ENCODE measurements around the gene PCAT7.
"Not testable (repeated sequence)": the region's sequence is repeated elsewhere in the genome, so short reads cannot be mapped to it uniquely, and the experiment has no call there.

Gene PCAT7

DNA sequence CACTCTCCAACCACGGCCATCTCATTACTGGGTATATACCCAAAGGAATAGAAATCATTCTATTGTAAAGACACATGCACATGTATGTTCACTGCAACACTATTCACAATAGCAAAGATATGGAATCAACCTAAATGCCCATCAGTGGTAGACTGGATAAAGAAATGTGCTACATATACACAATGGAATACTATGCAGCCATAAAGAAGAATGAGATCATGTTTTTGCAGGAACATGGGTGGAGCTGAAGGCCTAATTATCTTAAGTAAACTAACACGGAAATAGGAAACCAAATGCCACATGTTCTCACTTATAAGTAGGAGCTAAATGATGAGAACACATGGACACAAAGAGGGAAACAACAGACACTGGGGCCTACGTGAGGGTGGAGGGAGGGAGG is 9.4 kb downstream of the PCAT7 start:
- DNase-seq: not testable (repeated sequence)

DNA sequence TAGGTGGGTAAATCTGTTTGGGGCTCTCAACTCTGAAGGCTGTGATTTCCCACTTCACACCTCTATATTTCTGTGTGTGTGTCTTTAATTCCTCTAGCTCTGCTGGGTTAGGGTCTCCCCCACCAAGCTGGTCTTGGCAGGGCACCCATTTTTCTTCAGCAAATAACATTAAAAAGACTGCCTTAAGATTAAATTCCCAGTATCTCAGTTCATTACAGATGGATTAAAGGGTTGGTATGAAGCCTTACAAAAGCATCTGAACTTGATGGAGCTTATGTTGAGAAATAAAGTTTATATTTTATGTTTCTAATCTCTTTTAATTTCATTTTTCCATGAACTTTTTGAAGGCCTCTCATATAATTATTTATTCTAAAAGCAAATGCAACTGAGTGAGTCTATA is 11.7 kb downstream of the PCAT7 start:
- no peak for DNase-seq

DNA sequence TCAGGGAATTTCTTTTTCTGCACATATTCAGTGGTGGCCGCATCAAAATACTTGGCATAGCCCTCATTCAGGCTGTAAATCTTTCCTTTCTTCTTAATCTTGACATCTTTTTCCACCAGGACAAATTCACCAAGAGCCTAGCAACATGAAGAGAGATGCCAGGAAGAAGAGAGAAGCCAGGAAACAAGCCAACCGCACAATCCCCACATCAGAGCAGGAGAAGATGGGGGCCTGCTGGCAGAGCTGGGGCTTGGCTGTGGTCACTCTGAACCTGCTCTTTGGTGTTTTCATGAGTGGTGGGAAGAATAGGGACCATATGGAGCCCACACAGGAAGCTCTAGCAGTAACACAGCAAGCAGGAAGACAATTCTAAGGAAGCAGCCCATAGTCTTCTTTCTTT is 12.4 kb downstream of the PCAT7 start:
- DNase-seq: no peak

DNA sequence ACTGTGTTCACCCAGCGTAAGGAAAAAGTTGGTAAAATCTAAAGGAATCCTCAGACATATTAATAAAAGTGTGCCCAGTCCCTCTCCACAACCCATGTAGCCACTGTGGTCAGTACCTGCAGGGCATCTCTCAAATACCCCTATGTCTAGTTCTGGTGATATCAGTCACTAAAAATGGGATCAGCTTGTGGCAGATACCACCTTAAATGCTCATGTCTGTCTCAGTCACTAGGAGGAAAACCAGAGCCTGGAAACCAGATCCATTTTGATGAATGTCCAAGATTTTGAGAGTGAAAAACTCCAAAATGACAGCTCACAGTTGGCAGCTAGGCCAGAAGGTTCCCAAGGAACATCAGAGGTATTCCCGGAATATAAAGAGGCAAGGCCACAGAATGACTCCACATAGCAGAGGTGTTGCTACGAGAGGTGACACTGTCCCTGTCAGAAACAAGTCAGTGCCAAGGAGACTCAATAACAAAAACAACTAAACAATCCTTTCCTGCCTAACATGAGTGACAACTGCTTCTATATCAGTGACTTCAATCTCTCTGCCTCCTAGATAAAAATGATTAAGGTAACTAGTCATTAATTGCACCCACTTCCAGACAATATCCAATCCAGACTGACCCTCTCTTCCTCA is 13.5 kb downstream of the PCAT7 start:
- DNase-seq: no peak

DNA sequence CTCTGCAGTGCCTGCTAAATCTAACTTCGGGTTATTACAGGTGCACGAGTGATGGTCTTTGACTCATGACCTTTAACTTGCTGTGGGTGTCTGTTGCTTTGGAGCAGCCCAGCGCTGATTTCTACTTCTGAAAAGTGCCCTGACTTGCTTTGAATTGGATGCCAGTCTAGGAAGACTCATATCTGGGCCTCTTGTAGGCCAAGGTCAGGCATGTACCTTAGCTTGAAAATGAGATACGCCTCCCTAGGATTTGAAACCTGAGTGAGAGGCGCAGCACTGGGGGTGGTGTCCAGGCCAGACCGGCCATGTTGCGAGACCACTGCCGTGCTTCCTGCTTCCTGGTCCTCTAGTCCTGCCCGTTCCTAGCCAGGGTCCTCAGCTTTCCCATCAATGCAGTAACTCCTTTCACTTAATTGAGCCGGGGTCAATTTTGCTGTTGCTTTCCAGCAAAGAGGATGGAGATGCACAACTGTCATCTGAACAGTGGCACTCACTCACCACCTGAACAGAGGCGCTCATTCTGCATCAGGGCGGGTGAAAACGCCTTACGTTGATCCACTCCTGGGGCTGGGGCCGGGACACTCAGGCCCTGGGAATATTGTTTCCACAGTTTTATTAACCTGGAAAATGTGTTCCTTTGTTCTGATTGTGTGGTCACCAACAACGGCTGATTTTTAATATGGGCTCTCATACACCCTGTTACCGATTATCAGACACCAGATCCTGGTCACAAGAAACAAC is 14.3 kb downstream of the PCAT7 start:
- no peak for DNase-seq

DNA sequence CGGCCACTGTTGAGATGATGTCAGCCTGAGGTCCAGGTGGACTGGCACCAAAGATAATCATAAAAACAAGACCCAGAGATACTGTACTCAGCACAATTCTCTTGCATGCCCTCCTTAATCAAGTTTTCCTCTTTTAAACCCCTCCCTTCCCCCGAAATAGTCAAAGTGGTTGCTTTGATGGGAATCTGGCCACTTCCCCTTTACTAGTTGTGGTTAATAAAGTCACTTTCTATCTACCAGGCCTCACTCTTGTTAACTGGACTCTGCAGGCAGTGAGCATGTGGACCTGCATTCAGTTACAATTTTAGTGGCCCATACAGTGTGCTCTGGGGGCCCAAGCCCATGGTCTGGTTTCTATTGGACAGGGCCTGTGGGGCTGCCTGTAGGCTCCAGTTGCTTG is 21.2 kb downstream of the PCAT7 start:
- DNase-seq: no peak

DNA sequence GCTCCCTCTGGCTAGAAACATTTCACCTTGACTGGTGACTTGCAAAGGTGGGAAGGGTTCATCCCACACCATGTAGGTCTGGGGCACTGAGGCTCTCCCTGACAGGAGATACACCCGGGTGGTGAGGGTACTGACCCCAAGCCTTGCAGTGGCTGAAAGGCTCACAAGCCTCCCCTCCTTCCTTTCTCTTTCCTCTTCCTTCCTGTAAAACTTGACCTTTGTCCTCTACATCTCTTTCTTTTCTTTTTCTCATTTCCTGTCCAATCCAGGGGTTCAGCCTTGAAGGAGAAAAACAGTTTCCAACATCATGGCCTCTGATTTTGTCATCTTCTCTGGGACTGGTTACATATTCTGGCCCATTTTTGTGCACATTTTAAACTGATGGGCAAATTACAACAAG is 22.2 kb downstream of the PCAT7 start:
- DNase-seq: no peak

DNA sequence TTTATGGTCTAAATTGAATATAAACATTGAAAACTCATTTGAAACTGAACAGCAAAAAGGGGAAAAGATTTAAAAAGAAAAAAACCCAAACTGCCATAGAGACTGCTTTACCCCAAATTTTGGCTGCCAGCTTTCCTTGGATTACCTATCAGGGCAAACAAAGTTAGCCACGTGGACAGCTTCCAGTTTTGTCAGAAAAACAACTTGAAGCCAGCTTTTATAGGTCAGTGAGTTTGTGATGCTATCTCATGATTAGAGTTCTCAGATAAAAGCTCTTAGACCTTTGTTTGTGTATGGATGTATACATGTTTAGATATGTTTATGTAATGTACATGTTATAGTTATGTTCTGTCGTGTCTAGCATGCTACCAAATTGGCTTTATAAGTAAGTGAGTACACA is 22.7 kb downstream of the PCAT7 start:
- DNase-seq: no peak

DNA sequence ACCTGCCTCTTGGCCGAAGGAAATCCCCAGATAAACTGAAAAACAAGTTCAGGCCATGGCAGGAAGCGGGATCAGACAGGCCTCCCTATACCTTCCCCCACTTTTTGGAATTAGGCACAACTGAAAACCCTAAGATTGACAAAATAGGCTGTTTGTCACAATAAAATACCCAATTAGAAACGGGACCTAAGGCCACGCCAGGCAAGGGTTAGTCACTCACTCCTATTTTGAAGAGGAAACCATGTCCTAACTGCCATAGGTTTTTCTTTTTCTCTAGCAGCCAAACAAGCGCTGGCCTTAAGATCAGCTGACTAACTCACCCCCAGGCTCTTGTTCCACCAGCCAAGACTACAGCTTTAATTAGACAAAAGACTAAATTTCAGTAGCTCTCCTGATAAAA is 26.8 kb downstream of the PCAT7 start:
- no peak for DNase-seq

DNA sequence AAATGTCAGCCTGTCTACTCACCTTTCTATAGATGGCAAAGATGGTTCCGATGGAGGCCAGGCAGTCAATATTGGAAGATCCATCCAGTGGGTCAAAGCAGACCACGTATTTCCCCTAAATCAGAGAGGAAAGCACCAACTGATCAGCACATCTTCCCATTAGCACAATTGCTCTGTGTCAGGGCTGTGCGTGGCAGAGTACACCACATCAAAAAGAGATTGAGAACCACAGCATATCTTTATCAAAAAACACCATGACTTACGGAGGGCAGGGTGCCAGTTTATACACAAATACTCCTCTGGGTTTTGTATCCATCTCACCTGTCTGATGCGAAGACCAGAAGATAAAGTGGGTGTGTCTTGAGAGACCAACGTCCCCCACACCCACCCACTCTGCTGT is 29.7 kb downstream of the PCAT7 start:
- no peak for DNase-seq

DNA sequence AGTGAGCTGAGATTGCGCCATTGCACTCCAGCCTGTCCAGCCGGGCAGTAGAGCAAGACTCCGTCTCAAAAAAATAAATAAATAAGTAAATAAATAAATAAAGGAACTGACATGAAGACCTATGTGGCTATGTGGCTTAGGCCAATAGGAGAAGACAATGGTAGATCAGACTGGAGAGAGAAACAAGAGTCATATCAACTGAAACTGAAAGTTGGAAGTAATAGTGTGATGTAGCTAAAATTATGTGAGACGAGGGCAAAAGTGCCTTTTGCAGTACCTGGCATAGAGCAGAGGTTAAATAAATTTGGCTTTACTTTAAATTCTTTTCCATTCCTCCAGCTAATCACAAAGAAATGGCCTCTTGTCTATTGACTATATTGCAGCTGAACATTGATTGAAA is 31.4 kb downstream of the PCAT7 start:
- no peak for DNase-seq

DNA sequence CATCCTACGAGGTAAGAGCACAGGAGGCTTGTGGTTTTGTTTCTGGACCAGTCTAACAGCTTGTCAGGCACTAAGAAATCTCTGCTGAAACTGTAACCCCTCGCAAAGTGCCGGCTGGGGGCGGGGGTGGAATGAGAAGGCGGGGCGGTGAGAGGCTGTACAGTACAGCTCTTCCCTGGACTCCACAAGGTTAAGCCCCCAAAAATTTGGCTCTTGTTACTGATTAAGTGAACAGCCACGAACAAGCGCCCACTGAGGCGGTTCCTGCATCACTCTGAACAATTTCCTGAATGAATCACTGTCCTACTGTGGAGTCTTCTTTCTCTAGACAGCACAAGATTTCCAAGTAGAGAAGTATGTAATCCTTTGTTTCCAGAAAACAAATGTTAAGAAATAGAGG is 31.9 kb downstream of the PCAT7 start:
- peak; percentile 28 for DNase-seq

DNA sequence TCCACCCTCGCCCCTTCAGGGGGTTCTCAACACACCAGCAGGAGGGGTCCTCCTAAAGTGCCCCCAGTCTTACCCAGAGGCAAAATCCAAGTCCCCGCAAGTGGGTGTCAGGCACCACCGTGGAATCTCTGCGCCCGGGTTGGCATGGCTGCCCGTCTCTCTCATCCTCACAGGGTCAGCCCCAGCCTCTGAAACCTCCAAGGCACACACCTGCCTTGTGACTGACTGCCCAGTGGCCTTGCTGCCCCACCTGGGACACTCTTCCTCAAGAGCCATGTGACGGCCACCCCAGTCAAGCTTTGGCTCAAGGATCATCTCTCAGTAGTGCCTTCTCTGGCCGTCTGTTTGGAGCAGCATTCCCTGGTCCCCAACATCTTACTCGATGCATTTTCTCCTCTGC is 33.8 kb downstream of the PCAT7 start:
- no peak for DNase-seq

DNA sequence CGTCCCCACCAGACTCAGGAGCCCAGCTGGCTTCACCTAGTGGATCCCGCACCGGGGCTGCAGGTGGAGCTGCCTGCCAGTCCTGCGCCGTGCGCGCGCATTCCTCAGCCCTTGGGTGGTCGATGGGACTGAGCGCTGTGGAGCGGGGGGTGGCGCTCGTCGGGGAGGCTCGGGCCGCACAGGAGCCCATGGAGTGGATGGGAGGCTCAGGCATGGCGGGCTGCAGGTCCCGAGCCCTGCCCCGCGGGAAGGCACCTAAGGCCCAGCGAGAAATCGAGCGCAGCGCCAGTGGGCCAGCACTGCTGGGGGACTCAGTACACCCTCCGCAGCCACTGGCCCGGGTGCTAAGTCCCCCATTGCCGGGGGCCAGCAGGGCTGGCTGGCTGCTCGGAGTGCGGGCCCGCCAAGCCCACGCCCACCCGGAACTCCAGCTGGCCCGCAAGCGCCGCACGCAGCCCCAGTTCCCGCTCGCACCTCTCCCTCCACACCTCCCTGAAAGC is 36.2 kb downstream of the PCAT7 start:
- not testable (repeated sequence) for DNase-seq

DNA sequence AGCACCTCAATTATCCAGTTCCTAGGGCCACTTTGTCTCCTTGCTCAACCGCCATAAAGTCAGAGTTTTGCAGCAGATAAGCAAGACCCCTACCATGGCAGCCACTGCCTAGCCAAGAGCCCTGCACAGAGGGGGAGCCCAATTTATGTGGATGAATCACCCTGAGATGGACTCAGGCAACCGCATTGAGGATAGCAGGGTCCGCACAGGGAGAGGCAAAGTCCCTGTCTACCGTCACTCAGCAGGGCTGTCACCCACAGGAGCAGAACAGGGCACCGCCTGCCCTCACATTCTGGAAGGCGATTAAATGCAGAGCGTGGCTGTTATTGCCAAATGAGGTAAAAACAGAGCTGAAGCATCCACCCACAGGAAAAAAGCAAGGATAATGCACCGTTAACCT is 37.0 kb downstream of the PCAT7 start:
- DNase-seq: no peak

DNA sequence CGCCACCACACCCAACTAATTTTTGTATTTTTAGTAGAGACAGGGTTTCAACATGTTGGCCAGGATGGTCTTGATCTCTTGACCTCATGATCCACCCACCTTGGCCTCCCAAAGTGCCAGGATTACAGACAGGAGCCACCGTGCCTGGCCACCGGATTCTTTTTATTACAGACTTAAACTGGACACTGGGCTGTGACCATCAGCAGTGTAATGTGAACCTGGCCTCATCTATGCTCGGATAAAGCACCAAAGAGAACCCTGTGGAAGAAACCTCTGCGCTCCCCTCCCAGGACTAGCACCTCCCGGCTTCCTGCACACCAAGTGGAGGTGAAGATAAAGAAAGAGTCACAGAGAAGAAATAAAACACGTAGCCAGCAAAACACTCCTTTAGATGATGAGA is 37.8 kb downstream of the PCAT7 start:
- not testable (repeated sequence) for DNase-seq

DNA sequence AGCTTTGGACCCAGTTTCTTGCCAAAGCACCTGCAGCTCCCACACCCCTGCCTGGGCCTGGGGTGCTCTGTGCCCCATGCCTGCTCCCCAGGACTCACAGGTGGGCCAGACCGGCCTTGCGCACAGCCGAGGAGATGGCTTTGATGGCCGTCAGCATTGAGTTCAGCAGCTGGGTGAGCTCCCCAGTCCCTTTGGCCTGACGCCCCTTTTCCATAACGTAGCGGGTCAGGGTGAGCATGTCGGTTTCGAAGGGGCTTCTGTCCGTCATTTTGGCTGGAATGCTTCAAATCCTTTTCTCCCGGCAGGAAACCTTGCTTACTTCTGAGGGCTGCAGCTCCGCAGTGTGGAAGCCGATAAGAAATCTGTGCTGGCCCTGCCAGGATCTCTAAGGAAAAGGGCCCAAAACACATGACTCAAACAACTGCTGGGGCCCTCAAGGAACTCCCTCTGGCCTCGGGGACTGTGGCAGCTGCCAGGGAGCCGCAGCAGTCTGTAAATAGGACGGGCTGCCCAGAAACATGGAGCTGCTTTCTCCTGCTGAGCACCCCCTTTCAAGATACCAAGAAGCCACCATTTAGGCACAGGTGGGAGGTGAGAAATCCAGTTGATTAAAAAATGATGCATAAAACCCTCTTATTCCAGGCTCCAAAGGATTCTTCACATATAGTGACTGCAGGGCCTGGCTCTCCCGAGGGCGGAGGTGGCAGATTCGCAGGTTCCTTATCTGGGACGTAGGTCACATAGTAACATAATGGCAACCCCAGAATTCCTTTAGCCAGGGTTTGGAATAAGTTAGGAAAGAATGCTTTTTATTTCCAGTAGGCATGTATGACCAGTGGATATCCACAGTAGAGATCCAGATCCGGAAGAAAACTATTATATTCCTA is 38.8 kb downstream of the PCAT7 start, which contains the start of gene FBP2:
Gene FBP2, minus strand, starts transcription at position 366 of the 887 bp plus-strand sequence. Its CDS starts 98 bp downstream, at position 268.
- no peak for DNase-seq

DNA sequence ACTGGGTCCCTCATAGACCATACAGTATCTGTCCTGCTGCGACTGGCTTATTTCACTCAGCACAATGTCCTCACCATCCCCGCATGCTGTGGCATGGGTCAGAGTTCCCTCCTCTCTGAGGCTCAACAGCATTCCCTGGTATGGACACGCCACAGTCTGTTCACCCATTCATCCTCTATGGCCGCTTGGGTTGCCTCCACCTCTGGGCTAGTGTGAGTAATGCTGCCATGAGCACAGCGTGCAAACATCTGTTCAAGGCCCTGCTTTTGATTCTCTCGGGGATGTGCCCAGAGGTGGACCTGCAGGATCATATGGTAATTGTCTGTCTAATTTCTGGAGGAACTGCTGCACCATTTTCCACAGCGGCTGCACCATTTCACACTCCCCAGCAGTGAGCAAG is 44.2 kb downstream of the PCAT7 start:
- DNase-seq: no peak

DNA sequence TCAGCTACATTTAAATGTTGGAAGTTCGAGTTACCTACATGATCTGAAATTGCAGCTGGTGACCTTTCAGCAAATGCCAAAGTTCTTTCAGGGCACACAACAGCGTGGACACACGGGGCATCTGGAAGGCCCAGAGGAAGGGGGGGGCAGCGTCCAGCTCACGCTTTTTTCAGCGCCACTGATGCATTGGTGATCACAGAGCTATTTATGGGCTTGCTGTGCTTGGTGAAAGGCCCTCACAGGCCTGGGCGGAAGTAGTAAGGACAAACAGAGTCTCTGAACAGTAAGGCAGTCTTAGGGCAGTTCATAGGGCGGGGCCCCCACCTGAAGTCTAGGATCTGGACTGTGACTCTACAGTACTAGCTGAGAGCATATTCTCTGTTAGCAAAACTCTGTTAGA is 45.4 kb downstream of the PCAT7 start:
- no peak for DNase-seq

DNA sequence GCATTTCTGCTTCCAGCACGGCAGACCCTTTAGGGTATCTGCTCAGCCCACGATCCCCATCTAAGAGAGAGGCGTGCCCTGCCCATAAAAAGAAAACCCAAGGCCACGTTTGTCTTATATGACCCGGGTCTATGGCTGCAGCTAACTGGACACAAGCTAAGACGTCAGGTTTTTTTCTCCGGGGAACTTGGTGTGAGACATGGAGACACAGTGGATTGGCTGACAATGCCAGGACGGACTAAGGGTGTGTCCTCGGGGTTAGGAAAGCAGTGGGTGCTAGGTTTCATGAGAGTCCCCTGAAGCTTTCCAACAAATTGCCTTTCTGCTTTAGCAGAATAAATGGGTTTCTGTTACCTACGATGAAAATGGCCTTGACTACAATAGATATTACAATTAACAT is 45.8 kb downstream of the PCAT7 start:
- DNase-seq: no peak

DNA sequence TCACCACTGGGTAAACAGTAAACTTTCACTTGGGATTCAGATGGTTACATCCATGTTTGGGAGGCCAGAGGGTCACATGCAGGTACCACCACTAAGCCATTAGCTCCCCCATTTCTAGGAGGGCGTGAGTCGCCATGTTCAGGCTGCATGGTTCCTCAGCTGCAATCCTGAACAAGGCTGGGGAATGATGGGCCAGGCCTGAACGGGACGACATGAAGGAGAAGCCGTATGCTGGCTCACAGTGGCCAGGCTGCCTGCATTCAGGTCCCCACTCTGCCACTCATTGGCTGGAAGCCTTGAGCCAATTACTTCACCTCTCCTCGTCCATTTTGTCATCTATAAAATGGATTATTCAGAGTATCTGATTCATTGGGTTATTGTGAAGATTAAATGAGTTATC is 47.8 kb downstream of the PCAT7 start:
- DNase-seq: no peak

DNA sequence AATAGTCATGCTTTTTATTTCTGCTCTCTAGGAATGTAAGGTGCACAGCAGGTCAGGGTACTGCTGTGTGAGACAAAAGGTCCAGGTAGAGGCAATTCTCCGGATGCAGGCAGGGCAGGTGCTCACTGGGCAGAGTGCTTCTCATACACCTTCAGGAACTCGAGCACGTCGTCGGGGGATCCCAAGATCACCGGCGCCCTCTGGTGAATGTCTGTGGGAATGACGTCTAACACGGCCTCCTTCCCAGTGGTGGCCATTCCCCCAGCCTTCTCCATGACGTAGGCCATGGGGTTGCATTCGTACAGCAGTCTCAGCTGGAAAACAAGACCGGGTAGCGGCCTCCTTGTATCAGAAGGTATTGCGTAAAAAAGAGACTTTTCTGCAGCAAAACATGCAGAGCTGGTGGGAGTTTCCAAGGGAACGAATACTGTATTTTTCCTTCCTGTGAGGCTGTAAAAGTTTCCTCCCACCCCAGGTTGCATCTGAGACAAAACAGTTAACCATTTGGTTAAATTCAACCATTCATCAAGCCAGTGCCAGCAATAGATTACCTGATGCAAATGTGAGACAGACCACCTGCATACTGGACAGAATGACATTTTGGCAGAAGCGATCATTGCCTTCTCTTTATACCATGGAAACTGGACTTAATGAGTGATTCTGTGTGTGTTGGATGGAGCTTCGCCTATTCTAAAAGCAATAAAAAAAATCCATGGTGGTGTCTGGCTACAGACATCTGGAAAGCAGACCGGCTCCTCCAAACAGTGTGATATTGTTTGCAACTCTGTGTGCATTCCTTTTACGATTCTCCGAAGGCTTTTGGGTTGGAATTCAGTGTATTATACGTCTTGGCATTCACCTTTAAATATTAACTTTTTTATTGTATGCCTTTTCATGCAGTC is 48.6 kb downstream of the PCAT7 start:
- DNase-seq: peak; percentile 56

Data from NCI-H226 (cell line).